ENCODE measurements around the gene OXER1. TPM values are rescaled to one million over a fixed set of nuclear protein-coding genes. Genes with fewer than 3 reads are reported as not detected.

Gene OXER1
- total and polyA plus RNA-seq, 2 of the 13 experiments (the other 11 are each of a cell fraction or from before 2014, with no cell fraction given) = 8.0 to 9.0 TPM

DNA sequence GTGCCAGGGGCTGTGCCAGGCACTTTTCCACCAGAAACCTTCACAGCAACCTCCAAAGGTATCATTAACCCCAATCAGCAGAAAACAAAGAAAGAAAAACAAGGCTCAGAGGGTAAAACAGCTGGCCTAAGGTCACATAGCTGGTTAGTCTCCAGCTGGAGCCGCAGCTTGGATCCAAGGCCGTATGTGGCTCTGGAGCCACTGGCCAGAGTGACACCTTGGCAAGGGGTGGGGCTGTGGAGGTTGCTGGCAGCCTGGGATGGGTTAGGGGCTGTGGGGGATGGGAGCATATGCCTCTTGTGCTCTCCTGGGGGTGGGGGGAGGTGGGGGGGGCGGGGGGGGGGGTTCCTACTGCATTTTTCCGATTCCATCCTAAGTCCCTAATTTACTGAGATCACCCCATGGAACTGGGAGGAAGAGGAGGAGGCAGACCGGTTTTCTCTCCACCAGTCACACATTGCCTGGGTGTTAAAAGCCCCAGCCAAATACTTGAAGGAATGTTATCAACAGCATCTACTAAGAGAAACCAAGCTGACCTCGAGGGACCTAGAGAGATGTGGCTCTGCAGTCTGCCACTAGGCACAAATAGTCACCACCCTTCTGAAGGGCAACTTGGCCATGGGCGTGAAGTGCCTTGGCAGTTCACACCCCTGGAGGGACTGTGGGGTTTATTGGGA lies 20.4 kb upstream of the OXER1 start (continued):
- TF ChIP-seq, protein P1, sequence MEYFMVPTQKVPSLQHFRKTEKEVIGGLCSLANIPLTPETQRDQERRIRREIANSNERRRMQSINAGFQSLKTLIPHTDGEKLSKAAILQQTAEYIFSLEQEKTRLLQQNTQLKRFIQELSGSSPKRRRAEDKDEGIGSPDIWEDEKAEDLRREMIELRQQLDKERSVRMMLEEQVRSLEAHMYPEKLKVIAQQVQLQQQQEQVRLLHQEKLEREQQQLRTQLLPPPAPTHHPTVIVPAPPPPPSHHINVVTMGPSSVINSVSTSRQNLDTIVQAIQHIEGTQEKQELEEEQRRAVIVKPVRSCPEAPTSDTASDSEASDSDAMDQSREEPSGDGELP (IDR thresholded peaks at IDR 0.05; ENCODE audit: borderline replicate concordance, low read depth) = peak; percentile 83
- TF ChIP-seq, protein P2, sequence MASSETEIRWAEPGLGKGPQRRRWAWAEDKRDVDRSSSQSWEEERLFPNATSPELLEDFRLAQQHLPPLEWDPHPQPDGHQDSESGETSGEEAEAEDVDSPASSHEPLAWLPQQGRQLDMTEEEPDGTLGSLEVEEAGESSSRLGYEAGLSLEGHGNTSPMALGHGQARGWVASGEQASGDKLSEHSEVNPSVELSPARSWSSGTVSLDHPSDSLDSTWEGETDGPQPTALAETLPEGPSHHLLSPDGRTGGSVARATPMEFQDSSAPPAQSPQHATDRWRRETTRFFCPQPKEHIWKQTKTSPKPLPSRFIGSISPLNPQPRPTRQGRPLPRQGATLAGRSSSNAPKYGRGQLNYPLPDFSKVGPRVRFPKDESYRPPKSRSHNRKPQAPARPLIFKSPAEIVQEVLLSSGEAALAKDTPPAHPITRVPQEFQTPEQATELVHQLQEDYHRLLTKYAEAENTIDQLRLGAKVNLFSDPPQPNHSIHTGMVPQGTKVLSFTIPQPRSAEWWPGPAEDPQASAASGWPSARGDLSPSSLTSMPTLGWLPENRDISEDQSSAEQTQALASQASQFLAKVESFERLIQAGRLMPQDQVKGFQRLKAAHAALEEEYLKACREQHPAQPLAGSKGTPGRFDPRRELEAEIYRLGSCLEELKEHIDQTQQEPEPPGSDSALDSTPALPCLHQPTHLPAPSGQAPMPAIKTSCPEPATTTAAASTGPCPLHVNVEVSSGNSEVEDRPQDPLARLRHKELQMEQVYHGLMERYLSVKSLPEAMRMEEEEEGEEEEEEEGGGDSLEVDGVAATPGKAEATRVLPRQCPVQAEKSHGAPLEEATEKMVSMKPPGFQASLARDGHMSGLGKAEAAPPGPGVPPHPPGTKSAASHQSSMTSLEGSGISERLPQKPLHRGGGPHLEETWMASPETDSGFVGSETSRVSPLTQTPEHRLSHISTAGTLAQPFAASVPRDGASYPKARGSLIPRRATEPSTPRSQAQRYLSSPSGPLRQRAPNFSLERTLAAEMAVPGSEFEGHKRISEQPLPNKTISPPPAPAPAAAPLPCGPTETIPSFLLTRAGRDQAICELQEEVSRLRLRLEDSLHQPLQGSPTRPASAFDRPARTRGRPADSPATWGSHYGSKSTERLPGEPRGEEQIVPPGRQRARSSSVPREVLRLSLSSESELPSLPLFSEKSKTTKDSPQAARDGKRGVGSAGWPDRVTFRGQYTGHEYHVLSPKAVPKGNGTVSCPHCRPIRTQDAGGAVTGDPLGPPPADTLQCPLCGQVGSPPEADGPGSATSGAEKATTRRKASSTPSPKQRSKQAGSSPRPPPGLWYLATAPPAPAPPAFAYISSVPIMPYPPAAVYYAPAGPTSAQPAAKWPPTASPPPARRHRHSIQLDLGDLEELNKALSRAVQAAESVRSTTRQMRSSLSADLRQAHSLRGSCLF (CRISPR knock-in tag; IDR thresholded peaks at IDR 0.05; ENCODE audit: borderline replicate concordance) = no peak
- TF ChIP-seq ZSCAN29 (CRISPR knock-in tag; conservative IDR thresholded peaks at IDR 0.05) = no peak
- TF ChIP-seq NR2F6 (IDR thresholded peaks at IDR 0.05) = no peak
- 0 out of 2 replicates have a peak, but pooled peaks have one; percentile 48 for TF ChIP-seq NR2F6 (CRISPR knock-in tag; IDR thresholded peaks at IDR 0.05)
- TF ChIP-seq HNF4A (CRISPR knock-in tag; IDR thresholded peaks at IDR 0.05) = peak; percentile 38; the same call in 1 of the 2 replicates
- TF ChIP-seq, protein P3, sequence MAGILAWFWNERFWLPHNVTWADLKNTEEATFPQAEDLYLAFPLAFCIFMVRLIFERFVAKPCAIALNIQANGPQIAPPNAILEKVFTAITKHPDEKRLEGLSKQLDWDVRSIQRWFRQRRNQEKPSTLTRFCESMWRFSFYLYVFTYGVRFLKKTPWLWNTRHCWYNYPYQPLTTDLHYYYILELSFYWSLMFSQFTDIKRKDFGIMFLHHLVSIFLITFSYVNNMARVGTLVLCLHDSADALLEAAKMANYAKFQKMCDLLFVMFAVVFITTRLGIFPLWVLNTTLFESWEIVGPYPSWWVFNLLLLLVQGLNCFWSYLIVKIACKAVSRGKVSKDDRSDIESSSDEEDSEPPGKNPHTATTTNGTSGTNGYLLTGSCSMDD (CRISPR knock-in tag; IDR thresholded peaks at IDR 0.05) = no peak
- TF ChIP-seq, protein P4, sequence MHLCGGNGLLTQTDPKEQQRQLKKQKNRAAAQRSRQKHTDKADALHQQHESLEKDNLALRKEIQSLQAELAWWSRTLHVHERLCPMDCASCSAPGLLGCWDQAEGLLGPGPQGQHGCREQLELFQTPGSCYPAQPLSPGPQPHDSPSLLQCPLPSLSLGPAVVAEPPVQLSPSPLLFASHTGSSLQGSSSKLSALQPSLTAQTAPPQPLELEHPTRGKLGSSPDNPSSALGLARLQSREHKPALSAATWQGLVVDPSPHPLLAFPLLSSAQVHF (CRISPR knock-in tag; IDR thresholded peaks at IDR 0.05) = no peak
- TF ChIP-seq AGO2 (optimal IDR thresholded peaks at IDR 0.05; ENCODE audit: low read depth, low read length) = no peak
- TF ChIP-seq SOX13 (IDR thresholded peaks at IDR 0.05) = no peak
- TF ChIP-seq SOX13 (CRISPR knock-in tag; conservative IDR thresholded peaks at IDR 0.05 in 1 of 2, IDR thresholded peaks at IDR 0.05 in 1 of 2) = peak in 1 of 2 experiments; percentile 19; a peak in 1 of 4 replicates
